Measurements from ENCODE around the gene CASQ1. TPM values are rescaled to one million over a fixed set of nuclear protein-coding genes. Genes with fewer than 3 reads are reported as not detected.

The CASQ1 gene
- total and polyA plus RNA-seq, 9 of the 15 experiments (the other 6 are each of a cell fraction or from before 2014, with no cell fraction given), result not detected

DNA sequence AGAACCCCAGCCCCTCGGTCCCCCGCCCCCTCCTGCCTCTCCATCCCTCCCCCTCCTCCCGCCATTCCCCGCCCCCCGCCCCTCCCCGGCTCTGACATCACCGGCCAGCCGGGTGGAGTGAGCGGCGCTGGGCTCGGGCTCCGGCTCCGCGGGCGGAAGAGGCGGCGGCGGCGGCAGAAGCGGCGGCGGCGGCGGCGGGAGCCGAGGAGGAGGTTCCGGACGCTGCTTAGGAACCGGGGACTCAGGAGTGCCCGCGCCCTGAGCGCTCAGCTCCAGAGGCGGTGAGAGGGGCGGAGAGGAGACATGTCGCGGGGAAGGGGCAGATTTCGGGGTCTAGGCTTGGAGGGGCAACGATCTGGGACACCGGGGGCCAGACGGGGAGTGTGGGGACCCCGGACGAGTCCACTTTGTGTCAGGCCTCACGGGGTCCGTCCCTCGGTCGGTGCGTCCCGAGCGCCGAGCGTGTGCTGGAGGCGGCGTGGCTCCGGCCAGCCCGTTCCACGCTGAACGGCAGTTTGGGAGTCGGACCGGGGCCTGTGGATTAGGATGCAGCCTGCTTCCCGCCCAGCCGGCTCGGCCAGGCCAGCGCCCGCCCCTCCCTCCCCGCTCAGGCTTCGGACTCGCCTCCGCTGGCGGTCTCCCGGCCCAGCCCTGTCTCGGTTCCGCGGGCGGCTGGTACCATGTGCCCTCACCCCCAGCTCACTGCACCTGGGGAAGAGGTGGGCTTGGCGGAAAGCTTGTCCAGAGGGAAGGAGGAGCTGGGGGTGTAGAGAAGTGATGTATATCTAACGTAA is 15.1 kb downstream of the CASQ1 start, which contains the start of gene PEA15 (continued):
- TF ChIP-seq MTF1 (CRISPR knock-in tag; IDR thresholded peaks at IDR 0.05; ENCODE audit: borderline replicate concordance) (no peak), PTBP1 (IDR thresholded peaks at IDR 0.05; ENCODE audit: low read depth, low read length) (no peak), ZBTB17 (CRISPR knock-in tag; IDR thresholded peaks at IDR 0.05) (no peak), TFE3 (CRISPR knock-in tag; IDR thresholded peaks at IDR 0.05) (no peak), TRIM24 (IDR thresholded peaks at IDR 0.05) (no peak), ETV1 (tag; conservative IDR thresholded peaks at IDR 0.05; ENCODE audit: low read depth) (no peak; the same call in 1 of the 2 replicates), KDM5B (IDR thresholded peaks at IDR 0.05; ENCODE audit: insufficient replicate concordance, low read depth, low read length) (peak; percentile 50), E2F5 (CRISPR knock-in tag; IDR thresholded peaks at IDR 0.05) (no peak), ZBED1 (IDR thresholded peaks at IDR 0.05) (no peak), KHSRP (IDR thresholded peaks at IDR 0.05) (no peak), RBM17 (IDR thresholded peaks at IDR 0.05; ENCODE audit: borderline replicate concordance, low read depth, low read length) (no peak), ZNF217 (CRISPR knock-in tag; IDR thresholded peaks at IDR 0.05) (no peak), WHSC1 (IDR thresholded peaks at IDR 0.05; ENCODE audit: low read length) (no peak), ZMIZ1 (IDR thresholded peaks at IDR 0.05; ENCODE audit: low read depth in 2 of 2, low read length in 2 of 2) (no peak), ZNF280A (IDR thresholded peaks at IDR 0.05; ENCODE audit: low read depth, partially characterized antibody) (no peak)
- TF ChIP-seq, protein P1, sequence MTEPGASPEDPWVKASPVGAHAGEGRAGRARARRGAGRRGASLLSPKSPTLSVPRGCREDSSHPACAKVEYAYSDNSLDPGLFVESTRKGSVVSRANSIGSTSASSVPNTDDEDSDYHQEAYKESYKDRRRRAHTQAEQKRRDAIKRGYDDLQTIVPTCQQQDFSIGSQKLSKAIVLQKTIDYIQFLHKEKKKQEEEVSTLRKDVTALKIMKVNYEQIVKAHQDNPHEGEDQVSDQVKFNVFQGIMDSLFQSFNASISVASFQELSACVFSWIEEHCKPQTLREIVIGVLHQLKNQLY (CRISPR knock-in tag; conservative IDR thresholded peaks at IDR 0.05), result no peak
- TF ChIP-seq, protein P2, sequence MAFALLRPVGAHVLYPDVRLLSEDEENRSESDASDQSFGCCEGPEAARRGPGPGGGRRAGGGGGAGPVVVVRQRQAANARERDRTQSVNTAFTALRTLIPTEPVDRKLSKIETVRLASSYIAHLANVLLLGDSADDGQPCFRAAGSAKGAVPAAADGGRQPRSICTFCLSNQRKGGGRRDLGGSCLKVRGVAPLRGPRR (CRISPR knock-in tag; IDR thresholded peaks at IDR 0.05), result no peak

All from K562 (cell line).